Heart right ventricle (tissue), 16 donors: ENCODE measurements around the gene IDE. TPM values are rescaled to one million over a fixed set of nuclear protein-coding genes. Genes with fewer than 3 reads are reported as not detected.
"Not testable (repeated sequence)": the region's sequence is repeated elsewhere in the genome, so short reads cannot be mapped to it uniquely, and the experiment has no call there.

Source experiments
- ATAC-seq, 8 donors: fragments of 200-7000 bp; cut with Tn5 transposase; one replicate each; pipeline ENCODE4 v1.9.1; 2020; ENCODE audit warnings: mild to moderate bottlenecking in 8 of 8, moderate library complexity in 8 of 8, moderate number of reproducible peaks in 1 of 8
- DNase-seq, 2 donors: peaks; one replicate each; pipeline ENCODE4 v3.0.0-alpha.2; 2020
- H3K27ac ChIP-seq, 10 donors: fragments of 200-600 bp; sonication (generic) in 2 of 10; one replicate each; pipeline versions ENCODE4 v1.5.0 to v1.8.0; 2020 to 2022; ENCODE audit warnings: mild to moderate bottlenecking in 3 of 10
- H3K27me3 ChIP-seq, 7 donors: fragments of 200-600 bp; one replicate each; pipeline ENCODE4 v1.8.0; 2021 to 2022; ENCODE audit warnings: mild to moderate bottlenecking in 2 of 7
- H3K36me3 ChIP-seq, 9 donors: fragments of 200-600 bp; sonication (generic) in 1 of 9; one replicate each; pipeline versions ENCODE4 v1.5.0 to v1.8.0; 2020 to 2022; ENCODE audit warnings: mild to moderate bottlenecking in 2 of 9
- H3K4me1 ChIP-seq, 9 donors: fragments of 200-600 bp; sonication (generic) in 1 of 9; one replicate each; pipeline versions ENCODE4 v1.5.0 to v1.8.0; 2020 to 2022; ENCODE audit warnings: mild to moderate bottlenecking in 4 of 9
- H3K4me3 ChIP-seq, 10 donors: fragments of 200-600 bp; sonication (generic) in 2 of 10; one replicate each; pipeline versions ENCODE4 v1.5.0 to v1.8.0; 2020 to 2022; ENCODE audit warnings: mild to moderate bottlenecking in 7 of 10, moderate library complexity in 2 of 10
- H3K9me3 ChIP-seq, 11 donors: fragments of 200-600 bp in 10 of 11; sonication (generic) in 2 of 11; one replicate each; pipeline versions ENCODE4 v1.5.0 to v1.8.0; 2013 to 2022; ENCODE audit warnings: mild to moderate bottlenecking in 2 of 11, control low read depth in 1 of 11, moderate library complexity in 1 of 11
- WGBS, 2 donors: extraction: QIAGEN DNeasy Blood & Tissue Kit; methylation state at CpG; one replicate each; pipeline ENCODE4 v1.1.7; 2013; ENCODE audit warnings: inconsistent platforms in 1 of 2; 5-methylcytosine and 5-hydroxymethylcytosine counted together
- intact Hi-C, 10 donors: fragments of 100-400 bp; cut with DNase I; formaldehyde crosslinking; loops; one replicate each; pipeline versions ENCODE4 v1.11.1 to v1.14.2; 2022
- polyA plus RNA-seq, 2 donors: library from polyadenylated mRNA; stranded (reverse); fragments of 200-250 nt; gene quantifications; one replicate each; pipeline ENCODE4 v1.2.3, GENCODE V29; 2013
- total RNA-seq, 10 donors: library from RNA; stranded (reverse); fragmentation: NEBNext Ultra II Directional in 3 of 10; extraction: Animal tissue kit (Norgen Biotek cat#: 25700) in 3 of 10; gene quantifications; one replicate each; pipeline versions ENCODE4 v1.2.1 to v1.2.4, GENCODE V29; 2021 to 2023
- TF ChIP-seq, protein P1 (sequence below), 9 donors: fragments of 200-600 bp; sonication (generic) in 2 of 9; IDR thresholded peaks; one replicate each; pipeline versions ENCODE4 v1.5.0 to v1.8.0; 2021 to 2022; ENCODE audit warnings: antibody characterized with exemption in 9 of 9, mild to moderate bottlenecking in 5 of 9, moderate library complexity in 1 of 9
- donor health status: Arrhythmogenic right ventricular cardiomyopathy.
- donor health status: ischemic (EF 13 %, LVEDD 7.1; RV severe dilation, severe dysfunction).
- donor health status: healthy with polysubstance abuse.
- donor health status: DM: no; HTN: yes; CAD: no.
- donor health status: DM: no; HTN: no; CAD: no.
- donor health status: ischemic (EF 25% LVEDD 6.9; RV normal size, moderate dysfunction).
- donor health status: ischemic (EF 25% LVEDD 5.7; RV mildly dilated, moderate dysfunction).
- donor health status: healthy.
- donor health status: DM: yes; HTN: yes; CAD: no.
- donor health status: Ischemic cardiomyopathy.
- donor health status: ischemic (EF 35%, LVEDD 5.7; RV mildly dilated, moderate dysfunction).
- donor health status: nonischemic (EF 11% LVEDD 7.7; RV severe dilation, severe dysfunction).
- donor health status: DM: yes; HTN: yes; CAD: no.
- donor health status: PGD.
- donor health status: ischemic (EF 29% LVEDD 5.4; RV normal size, mild dysfunction).
- donor health status: nonischemic (EF 23%, LVEDD 6.1; RV moderate dilation, normal function).

IDE gene
- total and polyA plus RNA-seq, 12 donors: 11.0 to 58.5 (median 45.7) TPM

DNA sequence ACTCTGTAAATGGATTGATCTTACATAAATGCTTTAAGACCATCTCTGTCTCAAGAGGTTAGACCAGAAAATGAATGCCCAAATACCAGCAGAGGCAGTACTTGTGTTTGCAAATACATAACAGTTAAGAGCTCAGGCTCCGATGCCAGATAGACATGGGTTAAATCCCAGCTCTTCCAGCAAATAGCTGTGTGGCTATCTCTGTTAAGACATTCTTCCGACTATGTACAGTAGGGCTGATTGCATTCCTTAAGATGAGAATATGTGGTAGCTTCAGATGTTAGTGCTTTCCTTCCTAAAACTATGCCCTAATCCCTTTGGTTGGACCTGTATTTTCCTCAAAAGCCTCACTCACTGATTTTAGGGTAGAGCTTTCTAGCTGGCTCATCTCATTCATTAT lies 2.2 kb downstream of the IDE start:
- H3K4me3 ChIP-seq: peak overlapping the region in 1 of 10 donors; percentile 98
- H3K4me1 ChIP-seq: peaks cover 0 to 48% (median 30%) of the 10 kb centered on the region in 9 donors
- intact Hi-C loops: loop anchor here in 4 of 10 donors (2.0 to 5.0 kb wide), 2 partner anchors 54 to 55 kb away; no protein-coding TSS in a partner anchor
- no peak for ATAC-seq
- H3K27me3 ChIP-seq: no peaks in the 10 kb centered on the region
- 45 to 57% methylated on average over 2 of the region's 2 CpGs for WGBS, 2 donors
- TF ChIP-seq, protein P1, sequence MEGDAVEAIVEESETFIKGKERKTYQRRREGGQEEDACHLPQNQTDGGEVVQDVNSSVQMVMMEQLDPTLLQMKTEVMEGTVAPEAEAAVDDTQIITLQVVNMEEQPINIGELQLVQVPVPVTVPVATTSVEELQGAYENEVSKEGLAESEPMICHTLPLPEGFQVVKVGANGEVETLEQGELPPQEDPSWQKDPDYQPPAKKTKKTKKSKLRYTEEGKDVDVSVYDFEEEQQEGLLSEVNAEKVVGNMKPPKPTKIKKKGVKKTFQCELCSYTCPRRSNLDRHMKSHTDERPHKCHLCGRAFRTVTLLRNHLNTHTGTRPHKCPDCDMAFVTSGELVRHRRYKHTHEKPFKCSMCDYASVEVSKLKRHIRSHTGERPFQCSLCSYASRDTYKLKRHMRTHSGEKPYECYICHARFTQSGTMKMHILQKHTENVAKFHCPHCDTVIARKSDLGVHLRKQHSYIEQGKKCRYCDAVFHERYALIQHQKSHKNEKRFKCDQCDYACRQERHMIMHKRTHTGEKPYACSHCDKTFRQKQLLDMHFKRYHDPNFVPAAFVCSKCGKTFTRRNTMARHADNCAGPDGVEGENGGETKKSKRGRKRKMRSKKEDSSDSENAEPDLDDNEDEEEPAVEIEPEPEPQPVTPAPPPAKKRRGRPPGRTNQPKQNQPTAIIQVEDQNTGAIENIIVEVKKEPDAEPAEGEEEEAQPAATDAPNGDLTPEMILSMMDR (IDR thresholded peaks at IDR 0.05): no peak
- peaks cover 0 to 23% (median 0%) of the 10 kb centered on the region in 9 donors for H3K36me3 ChIP-seq
- no peak overlapping the region for H3K27ac ChIP-seq
- no peaks in the 10 kb centered on the region for H3K9me3 ChIP-seq
- DNase-seq: no peak

DNA sequence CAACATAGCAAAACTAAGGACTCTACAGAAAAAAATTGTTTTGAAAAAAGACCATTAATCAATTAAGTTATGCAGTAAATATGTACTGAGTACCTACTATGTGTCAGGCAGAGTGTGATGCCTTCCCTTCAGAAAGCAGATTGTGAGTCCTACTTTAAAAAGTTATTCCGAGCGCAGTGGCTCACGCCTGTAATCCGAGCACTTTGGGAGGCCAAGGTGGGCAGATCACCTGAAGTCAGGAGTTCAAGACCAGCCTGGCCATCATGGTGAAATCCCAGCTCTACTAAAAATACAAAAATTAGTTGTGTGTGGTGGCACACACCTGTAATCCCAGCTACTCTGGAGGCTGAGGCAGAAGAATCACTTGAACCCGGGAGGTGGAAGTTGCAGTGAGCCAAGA lies 4.2 kb downstream of the IDE start:
- H3K27ac ChIP-seq, DNase-seq, H3K9me3 ChIP-seq, H3K4me3 ChIP-seq, H3K27me3 ChIP-seq, ATAC-seq: not testable (repeated sequence)
- intact Hi-C loops: loop anchor here in 3 of 10 donors (5.0 kb wide), 2 partner anchors 37 to 52 kb away; no protein-coding TSS in a partner anchor
- Histone ChIP-seq H3K36me3 (peaks cover 0 to 36% (median 0%) of the 10 kb centered on the region in 9 donors), H3K4me1 (peaks cover 0 to 40% (median 22%) of the 10 kb centered on the region in 9 donors)
- 96 to 98% methylated on average over 5 of the region's 5 CpGs for WGBS, 2 donors

DNA sequence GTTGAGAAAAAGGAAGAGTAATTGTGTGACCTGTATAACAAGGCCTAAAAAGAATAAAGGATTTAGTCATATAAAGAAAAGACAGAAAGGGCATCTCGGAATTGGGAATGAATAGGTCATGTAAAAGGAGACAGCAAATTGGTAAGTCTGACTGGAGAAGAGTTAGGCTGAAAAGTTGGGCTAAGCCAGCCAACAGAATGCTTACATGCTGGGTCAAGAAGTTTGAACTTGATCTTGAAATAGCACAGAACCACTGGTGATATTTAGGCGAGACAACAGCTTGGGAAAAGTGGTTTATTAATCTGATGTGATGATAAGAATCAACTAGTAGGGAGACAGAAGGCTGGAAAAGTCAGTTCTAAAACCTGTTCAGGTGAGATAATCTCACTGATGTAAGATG lies 4.8 kb downstream of the IDE start:
- intact Hi-C loops: loop anchor here in 1 of 10 donors (5.0 kb wide), 1 partner anchor 37 kb away; no protein-coding TSS in a partner anchor
- no peak for DNase-seq
- TF ChIP-seq, protein P1 (IDR thresholded peaks at IDR 0.05): no peak
- Histone ChIP-seq H3K9me3 (no peaks in the 10 kb centered on the region), H3K27me3 (no peaks in the 10 kb centered on the region), H3K4me1 (peaks cover 0 to 38% (median 21%) of the 10 kb centered on the region in 9 donors), H3K27ac (no peak overlapping the region), H3K36me3 (peaks cover 0 to 42% (median 0%) of the 10 kb centered on the region in 9 donors), H3K4me3 (no peak overlapping the region)
- whole genome bisulfite sequencing, 2 donors: 68 to 69% methylated on average over 2 of the region's 2 CpGs
- no peak for ATAC-seq

- Histone ChIP-seq H3K4me1 (peaks cover 0 to 38% (median 19%) of the 10 kb centered on the region in 9 donors), H3K9me3 (no peaks in the 10 kb centered on the region), H3K36me3 (peaks cover 0 to 45% (median 0%) of the 10 kb centered on the region in 9 donors), H3K27me3 (no peaks in the 10 kb centered on the region), H3K4me3 (no peak overlapping the region), H3K27ac (no peak overlapping the region)
- DNase-seq (no peak), ATAC-seq (no peak)
- intact Hi-C loops: loop anchor here in 1 of 10 donors (5.0 kb wide), 1 partner anchor 36 kb away; no protein-coding TSS in a partner anchor
- 88 to 94% methylated on average over 4 of the region's 4 CpGs for WGBS, 2 donors
- TF ChIP-seq, protein P1 (IDR thresholded peaks at IDR 0.05): no peak
Observed at GRCh38 chr10:92567952-92568600, 5.8 kb downstream of the IDE start.

- Histone ChIP-seq H3K36me3 (peaks cover 0 to 68% (median 17%) of the 10 kb centered on the region in 9 donors), H3K9me3 (peaks cover 0 to 6% (median 0%) of the 10 kb centered on the region in 11 donors), H3K27me3 (no peaks in the 10 kb centered on the region), H3K4me3 (no peak overlapping the region), H3K4me1 (peaks cover 0 to 7% (median 0%) of the 10 kb centered on the region in 9 donors), H3K27ac (no peak overlapping the region)
- intact Hi-C loops: no loop called here
- DNase-seq (no peak), ATAC-seq (no peak)
- TF ChIP-seq, protein P1 (IDR thresholded peaks at IDR 0.05): no peak
Observed at GRCh38 chr10:92562424-92562823, 11.5 kb downstream of the IDE start.
